Gastrocnemius medialis (tissue), 4 donors: ENCODE results near the gene LRRC3C. TPM values are rescaled to one million over a fixed set of nuclear protein-coding genes. Genes with fewer than 3 reads are reported as not detected.

Source experiments
- ATAC-seq, 2 donors: fragments of 150-250 bp; one replicate each; pipeline ENCODE4 v1.9.1; 2016
- DNase-seq, 2 donors: peaks; one replicate each; pipeline ENCODE4 v3.0.0-alpha.2; 2019
- H3K27ac ChIP-seq, 4 donors: fragments of 200-600 bp; sonication (generic); 1 replicate in 1 of 4; 2 replicates in 3 of 4; pipeline ENCODE4 v1.5.1; 2016 to 2018; ENCODE audit warnings: mild to moderate bottlenecking in 2 of 4, moderate library complexity in 1 of 4
- H3K27me3 ChIP-seq, 3 donors: fragments of 200-600 bp; sonication (generic) in 2 of 3; 1 replicate in 1 of 3; 2 replicates in 2 of 3; pipeline versions ENCODE4 v1.5.1 to v1.6.0; 2016 to 2019; ENCODE audit warnings: mild to moderate bottlenecking in 1 of 3, moderate library complexity in 1 of 3
- H3K36me3 ChIP-seq, 2 donors: fragments of 200-600 bp; sonication (generic) in 1 of 2; one replicate each; pipeline ENCODE4 v1.5.1; 2017 to 2018
- H3K4me1 ChIP-seq, 2 donors: fragments of 200-600 bp; sonication (generic) in 1 of 2; one replicate each; pipeline ENCODE4 v1.5.1; 2016 to 2017; ENCODE audit warnings: mild to moderate bottlenecking in 2 of 2
- H3K4me3 ChIP-seq, 4 donors: fragments of 200-600 bp; sonication (generic) in 3 of 4; 1 replicate in 1 of 4; 2 replicates in 3 of 4; pipeline ENCODE4 v1.5.1; 2016 to 2019; ENCODE audit warnings: mild to moderate bottlenecking in 2 of 4
- H3K9me3 ChIP-seq, 3 donors: fragments of 200-600 bp; sonication (generic) in 2 of 3; 1 replicate in 1 of 3; 2 replicates in 2 of 3; pipeline ENCODE4 v1.5.1; 2016 to 2019
- POLR2A ChIP-seq, 2 donors: fragments of 450-650 bp; IDR thresholded peaks; one replicate each; pipeline ENCODE4 v1.6.1; 2017; ENCODE audit warnings: antibody characterized with exemption in 2 of 2, mild to moderate bottlenecking in 2 of 2, moderate library complexity in 2 of 2
- in situ Hi-C, 4 donors: fragments of 200-750 bp; cut with MboI; loops; one replicate each; pipeline versions ENCODE4 v1.15.0 to v1.8.0; 2017; ENCODE audit warnings: low sequenced_read_pairs in 4 of 4
- intact Hi-C: fragments of 100-400 bp; cut with DNase I; formaldehyde crosslinking; loops from one replicate; pipeline ENCODE4 v1.15.1; 2023; ENCODE audit warnings: low total_unique reads
- total RNA-seq, 4 donors: library from RNA; depleted of rRNA; stranded (reverse); fragments of >200 nt; gene quantifications; one replicate each; pipeline versions ENCODE4 v1.1.0 to v1.2.3, GENCODE V29; 2016
- TF ChIP-seq, protein P1 (sequence below), 5 experiments: fragments of 450-650 bp in 3 of 5; fragments of 200-600 bp in 2 of 5; sonication (generic) in 2 of 5; IDR thresholded peaks in 4 of 5; conservative IDR thresholded peaks in 1 of 5; 1 replicate in 4 of 5; 2 replicates in 1 of 5; pipeline ENCODE4 v1.5.1; 2016 to 2019; ENCODE audit warnings: antibody characterized with exemption in 5 of 5, mild to moderate bottlenecking in 3 of 5, moderate library complexity in 3 of 5

LRRC3C gene
- total RNA-seq, 4 donors from 2014 or later = not detected

DNA sequence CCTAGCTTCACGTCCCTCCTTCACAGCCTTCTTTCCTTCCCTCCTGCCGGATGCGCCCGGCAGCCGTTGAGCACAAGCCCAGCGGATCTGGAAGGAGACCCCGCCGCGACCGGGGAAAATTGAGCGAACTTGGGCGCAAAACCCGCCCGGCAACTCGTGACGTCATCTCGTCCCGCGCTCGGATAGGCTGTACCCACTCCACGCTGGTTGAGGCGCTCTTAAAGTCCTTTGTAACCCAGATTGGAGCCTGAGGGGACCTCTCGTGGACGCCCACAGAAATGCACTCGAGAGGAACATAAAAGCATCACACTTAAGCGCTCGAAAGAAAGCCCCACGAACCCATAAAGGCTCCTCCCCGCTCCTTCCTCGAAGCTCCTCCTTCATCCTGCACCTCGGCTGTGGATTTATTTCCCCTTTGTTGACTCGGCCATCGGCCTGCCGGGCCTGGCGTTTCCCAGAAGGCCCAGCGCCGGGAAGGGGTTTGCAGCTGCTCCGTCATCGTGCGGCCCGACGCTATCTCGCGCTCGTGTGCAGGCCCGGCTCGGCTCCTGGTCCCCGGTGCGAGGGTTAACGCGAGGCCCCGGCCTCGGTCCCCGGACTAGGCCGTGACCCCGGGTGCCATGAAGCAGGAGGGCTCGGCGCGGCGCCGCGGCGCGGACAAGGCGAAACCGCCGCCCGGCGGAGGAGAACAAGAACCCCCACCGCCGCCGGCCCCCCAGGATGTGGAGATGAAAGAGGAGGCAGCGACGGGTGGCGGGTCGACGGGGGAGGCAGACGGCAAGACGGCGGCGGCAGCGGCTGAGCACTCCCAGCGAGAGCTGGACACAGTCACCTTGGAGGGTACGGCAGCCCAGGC, 53.0 kb downstream of the LRRC3C start, which contains the start of gene PSMD3:
TSS of gene PSMD3 (plus strand) at position 457 of the 856 bp plus-strand sequence. CDS start at position 621, 164 bp downstream.
- intact Hi-C loops (loop anchor here (1.0 to 5.0 kb wide), 4 partner anchors 21 to 108 kb away; partner anchors contain the start of genes LRRC3C and ORMDL3), in situ Hi-C loops (no loop called here)
- no peaks in the 10 kb centered on the region for H3K9me3 ChIP-seq
- peaks cover 0 to 16% of the 10 kb centered on the region in 2 donors for H3K36me3 ChIP-seq
- peaks cover 0 to 5% (median 2%) of the 10 kb centered on the region in 3 donors for H3K27me3 ChIP-seq
- DNase-seq (peak; percentile 97 to 99), ATAC-seq (peak; percentile 98)
- H3K4me3 ChIP-seq = peak within 1 kb of the TSS; percentile 88 to 98 (median 94)
- peak within 1 kb of the TSS; percentile 94 to 99 (median 96) for H3K27ac ChIP-seq
- peaks cover 18 to 22% of the 10 kb centered on the region in 2 donors for H3K4me1 ChIP-seq
- TF ChIP-seq, protein P1, sequence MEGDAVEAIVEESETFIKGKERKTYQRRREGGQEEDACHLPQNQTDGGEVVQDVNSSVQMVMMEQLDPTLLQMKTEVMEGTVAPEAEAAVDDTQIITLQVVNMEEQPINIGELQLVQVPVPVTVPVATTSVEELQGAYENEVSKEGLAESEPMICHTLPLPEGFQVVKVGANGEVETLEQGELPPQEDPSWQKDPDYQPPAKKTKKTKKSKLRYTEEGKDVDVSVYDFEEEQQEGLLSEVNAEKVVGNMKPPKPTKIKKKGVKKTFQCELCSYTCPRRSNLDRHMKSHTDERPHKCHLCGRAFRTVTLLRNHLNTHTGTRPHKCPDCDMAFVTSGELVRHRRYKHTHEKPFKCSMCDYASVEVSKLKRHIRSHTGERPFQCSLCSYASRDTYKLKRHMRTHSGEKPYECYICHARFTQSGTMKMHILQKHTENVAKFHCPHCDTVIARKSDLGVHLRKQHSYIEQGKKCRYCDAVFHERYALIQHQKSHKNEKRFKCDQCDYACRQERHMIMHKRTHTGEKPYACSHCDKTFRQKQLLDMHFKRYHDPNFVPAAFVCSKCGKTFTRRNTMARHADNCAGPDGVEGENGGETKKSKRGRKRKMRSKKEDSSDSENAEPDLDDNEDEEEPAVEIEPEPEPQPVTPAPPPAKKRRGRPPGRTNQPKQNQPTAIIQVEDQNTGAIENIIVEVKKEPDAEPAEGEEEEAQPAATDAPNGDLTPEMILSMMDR (IDR thresholded peaks at IDR 0.05 in 4 of 5, conservative IDR thresholded peaks at IDR 0.05 in 1 of 5) = peak; percentile 79 to 93 (median 89)
- TF ChIP-seq POLR2A (IDR thresholded peaks at IDR 0.05) = peak; percentile 94 to 97

DNA sequence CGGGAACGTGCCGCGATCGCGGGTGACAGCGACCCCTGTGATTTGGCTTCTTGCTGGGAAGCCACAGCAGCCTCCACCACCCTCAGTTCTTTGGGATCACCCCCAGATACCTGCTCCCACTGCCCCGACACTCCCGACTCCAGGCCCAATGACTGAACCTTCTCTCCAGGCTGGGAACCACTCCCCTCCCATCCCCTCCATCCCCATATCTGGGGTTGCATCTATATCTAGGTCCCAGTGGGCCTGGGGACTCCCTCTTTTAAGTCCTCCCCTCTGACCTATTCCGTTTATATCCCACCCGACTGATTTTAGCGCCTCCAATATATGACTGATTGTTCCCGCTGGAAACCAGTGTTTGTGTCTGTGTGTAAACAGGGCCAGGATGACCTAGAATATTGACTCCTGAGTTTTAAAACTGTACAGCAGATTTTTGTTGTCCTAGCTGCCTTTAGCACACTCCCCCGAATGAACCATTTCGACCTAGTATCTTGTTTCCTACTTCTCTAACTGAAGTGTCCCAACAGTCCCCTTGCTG, 53.7 kb downstream of the LRRC3C start:
- H3K4me1 ChIP-seq = peaks cover 18 to 22% of the 10 kb centered on the region in 2 donors
- no peaks in the 10 kb centered on the region for H3K9me3 ChIP-seq
- in situ Hi-C loops = no loop called here
- DNase-seq (no peak), ATAC-seq (peak in 1 of 2 donors; percentile 2)
- intact Hi-C loops = loop anchor here (2.0 to 5.0 kb wide), 2 partner anchors 54 to 109 kb away; partner anchors contain the start of genes LRRC3C and ORMDL3
- peak overlapping the region; percentile 88 to 98 (median 94) for H3K4me3 ChIP-seq
- peak overlapping the region; percentile 94 to 99 (median 96) for H3K27ac ChIP-seq
- H3K27me3 ChIP-seq = peaks cover 0 to 5% (median 2%) of the 10 kb centered on the region in 3 donors
- H3K36me3 ChIP-seq = peaks cover 0 to 22% of the 10 kb centered on the region in 2 donors
- TF ChIP-seq POLR2A (IDR thresholded peaks at IDR 0.05) = no peak
- TF ChIP-seq, protein P1 (IDR thresholded peaks at IDR 0.05 in 4 of 5, conservative IDR thresholded peaks at IDR 0.05 in 1 of 5) = no peak

- ATAC-seq (no peak), DNase-seq (no peak)
- Histone ChIP-seq H3K36me3 (peaks cover 0 to 28% of the 10 kb centered on the region in 2 donors), H3K4me3 (peak overlapping the region; percentile 88 to 98 (median 94)), H3K27ac (peak overlapping the region; percentile 94 to 99 (median 96)), H3K9me3 (no peaks in the 10 kb centered on the region), H3K27me3 (peaks cover 0 to 2% (median under 1%) of the 10 kb centered on the region in 3 donors), H3K4me1 (peaks cover 18 to 22% of the 10 kb centered on the region in 2 donors)
- in situ Hi-C loops = no loop called here
- TF ChIP-seq POLR2A (IDR thresholded peaks at IDR 0.05) = no peak
- TF ChIP-seq, protein P1 (IDR thresholded peaks at IDR 0.05 in 4 of 5, conservative IDR thresholded peaks at IDR 0.05 in 1 of 5) = no peak
- intact Hi-C loops = loop anchor here (2.0 to 5.0 kb wide), 2 partner anchors 55 to 110 kb away; partner anchors contain the start of genes LRRC3C and ORMDL3
Observed at GRCh38 chr17:39981766-39982375, 54.3 kb downstream of the LRRC3C start.

DNA sequence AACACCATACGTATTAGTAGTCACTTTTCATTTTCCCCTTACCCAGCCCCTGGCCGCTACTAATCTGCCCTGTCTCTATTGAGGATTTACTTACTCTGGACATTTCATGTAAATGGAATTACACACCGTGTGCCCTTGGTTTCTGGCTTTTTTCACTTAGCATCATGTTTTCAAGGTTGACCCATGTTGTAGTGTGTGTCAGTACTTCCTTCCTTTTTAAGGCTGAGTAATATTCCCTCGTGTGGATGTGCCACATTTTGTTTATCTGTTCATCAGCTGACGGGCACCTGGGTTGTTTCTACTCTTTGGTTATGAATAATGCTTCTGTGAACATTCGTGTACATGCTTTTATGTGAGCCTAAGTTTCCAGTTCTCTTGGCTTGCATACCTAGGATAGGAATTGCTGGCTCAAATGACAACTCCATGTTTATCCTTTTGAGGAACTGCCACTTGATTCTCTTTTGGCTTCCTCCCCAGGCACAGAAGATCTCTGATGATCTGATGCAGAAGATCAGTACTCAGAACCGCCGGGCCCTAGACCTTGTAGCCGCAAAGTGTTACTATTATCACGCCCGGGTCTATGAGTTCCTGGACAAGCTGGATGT, 60.8 kb downstream of the LRRC3C start:
- TF ChIP-seq, protein P1 (IDR thresholded peaks at IDR 0.05 in 4 of 5, conservative IDR thresholded peaks at IDR 0.05 in 1 of 5) = no peak
- TF ChIP-seq POLR2A (IDR thresholded peaks at IDR 0.05) = no peak
- peak overlapping the region in 3 of 4 donors; percentile 5 to 63 (median 57) for H3K27ac ChIP-seq
- intact Hi-C loops = no loop called here

More for the DNA sequence above, 60.8 kb downstream of the LRRC3C start:
- H3K4me1 ChIP-seq = peaks cover 1 to 3% of the 10 kb centered on the region in 2 donors
- no peaks in the 10 kb centered on the region for H3K9me3 ChIP-seq
- in situ Hi-C loops = no loop called here
- peak in 1 of 2 donors; percentile 78 for ATAC-seq
- no peak overlapping the region for H3K4me3 ChIP-seq
- peaks cover 0 to 93% of the 10 kb centered on the region in 2 donors for H3K36me3 ChIP-seq
- no peak for DNase-seq
- H3K27me3 ChIP-seq = no peaks in the 10 kb centered on the region
